Suppressor macrophage treated with lipopolysaccharide for 1 hour (primary cell): ENCODE results near the gene CLDND2.
"Not testable (repeated sequence)": the region's sequence is repeated elsewhere in the genome, so short reads cannot be mapped to it uniquely, and the experiment has no call there.

Source experiments
- DNase-seq, 3 donors: peaks; one replicate each; pipeline ENCODE4 v3.0.0-alpha.2; 2020 to 2022

CLDND2 gene

GRCh38 chr19:51368366-51369282 lies at the start of gene CLDND2:
Gene CLDND2 (minus strand): TSS chr19:51369003. CDS start chr19:51368577, 426 bp downstream.
- no peak for DNase-seq

GRCh38 chr19:51417810-51418157 lies 49.0 kb upstream of the CLDND2 start:
- DNase-seq, result no peak

- DNase-seq, result peak; percentile 88 to 91 (median 90)
Observed at GRCh38 chr19:51417107-51417809, 48.5 kb upstream of the CLDND2 start, which contains the start of gene SIGLEC10. Gene SIGLEC10 (minus strand): TSS chr19:51417642. CDS start chr19:51417581, 61 bp downstream.

- DNase-seq, result not testable (repeated sequence)
Observed at GRCh38 chr19:51416422-51416821, 47.6 kb upstream of the CLDND2 start.

- DNase-seq, result no peak
Observed at GRCh38 chr19:51415187-51415586, 46.4 kb upstream of the CLDND2 start.

GRCh38 chr19:51410950-51411748 lies 42.3 kb upstream of the CLDND2 start:
- DNase-seq, result no peak

- DNase-seq, result peak; percentile 89 to 95 (median 94)
Observed at GRCh38 chr19:51407511-51408131, 38.8 kb upstream of the CLDND2 start.

- peak in 1 of 3 donors; percentile 8 for DNase-seq
Observed at GRCh38 chr19:51402117-51402516, 33.3 kb upstream of the CLDND2 start.

GRCh38 chr19:51399936-51400335 lies 31.1 kb upstream of the CLDND2 start:
- DNase-seq, result peak in 1 of 3 donors; percentile 11

GRCh38 chr19:51399231-51399630 lies 30.4 kb upstream of the CLDND2 start:
- DNase-seq, result peak in 1 of 3 donors; percentile 16

GRCh38 chr19:51398096-51398704 lies 29.4 kb upstream of the CLDND2 start:
- peak; percentile 48 to 79 (median 72) for DNase-seq

- DNase-seq, result not testable (repeated sequence)
Observed at GRCh38 chr19:51397453-51397852, 28.6 kb upstream of the CLDND2 start.

- peak in 1 of 3 donors; percentile 11 for DNase-seq
Observed at GRCh38 chr19:51396175-51396574, 27.4 kb upstream of the CLDND2 start.

GRCh38 chr19:51394050-51394836 lies 25.4 kb upstream of the CLDND2 start:
- peak; percentile 95 to 99 (median 98) for DNase-seq

GRCh38 chr19:51392701-51393100 lies 23.9 kb upstream of the CLDND2 start:
- peak; percentile 58 to 80 (median 78) for DNase-seq

- no peak for DNase-seq
Observed at GRCh38 chr19:51391073-51391611, 22.3 kb upstream of the CLDND2 start.

- peak in 1 of 3 donors; percentile 9 for DNase-seq
Observed at GRCh38 chr19:51389143-51389542, 20.3 kb upstream of the CLDND2 start.

GRCh38 chr19:51387924-51388389 lies 19.2 kb upstream of the CLDND2 start, which contains the start of gene LIM2:
Gene LIM2 (minus strand): TSS chr19:51387974. CDS start chr19:51387443, 531 bp downstream.
- DNase-seq, result peak in 1 of 3 donors; percentile 5

- peak in 1 of 3 donors; percentile 12 for DNase-seq
Observed at GRCh38 chr19:51386882-51387520, 18.2 kb upstream of the CLDND2 start.

GRCh38 chr19:51382004-51382403 lies 13.2 kb upstream of the CLDND2 start:
- peak in 1 of 3 donors; percentile 12 for DNase-seq
